OCI-LY7 (cell line): ENCODE results near the gene FIS1.

Experiments
- CTCF ChIP-seq: fragments of 200-600 bp; sonication (generic); conservative IDR thresholded peaks from 2 replicates; pipeline ENCODE4 v1.5.1; 2014; ENCODE audit warnings: mild to moderate bottlenecking, antibody characterized with exemption, low read length, moderate library complexity, mixed read lengths
- EZH2phosphoT487 ChIP-seq: fragments of 200-600 bp; sonication (generic); IDR thresholded peaks from 2 replicates; pipeline ENCODE4 v1.6.1; 2018; ENCODE audit warnings: low read depth, borderline replicate concordance, mild to moderate bottlenecking, mixed run types, antibody characterized with exemption, low read length, moderate library complexity, mixed read lengths

- no peak for TF ChIP-seq CTCF
- no peak for TF ChIP-seq EZH2phosphoT487
Observed at GRCh38 chr7:101234636-101235035, 10.2 kb downstream of the FIS1 start.
